HAP-1 (cell line): ENCODE results near the gene ABCA4.

Experiments
- DNase-seq, 2 experiments: peaks; one replicate each; pipeline ENCODE4 v3.0.0-alpha.2; 2016 to 2020; ENCODE audit warnings: low spot score in 2 of 2
- H3K27me3 ChIP-seq: fragments of 250-450 bp; sonication (Bioruptor Pico); 2 replicates; pipeline ENCODE4 v1.5.1; 2020; ENCODE audit warnings: low read depth, mild to moderate bottlenecking, moderate library complexity
- H3K36me3 ChIP-seq: fragments of 250-450 bp; sonication (Bioruptor Pico); replicated peaks from 2 replicates; pipeline ENCODE4 v1.5.1; 2020; ENCODE audit warnings: mild to moderate bottlenecking
- H3K4me1 ChIP-seq: fragments of 250-450 bp; sonication (Bioruptor Pico); 2 replicates; pipeline ENCODE4 v1.5.1; 2020; ENCODE audit warnings: mild to moderate bottlenecking
- H3K4me3 ChIP-seq: fragments of 250-450 bp; sonication (Bioruptor Pico); 2 replicates; pipeline ENCODE4 v1.5.1; 2020; ENCODE audit warnings: mild to moderate bottlenecking, moderate library complexity
- H3K9me3 ChIP-seq: fragments of 250-450 bp; sonication (Bioruptor Pico); 2 replicates; pipeline ENCODE4 v1.5.1; 2020; ENCODE audit warnings: mild to moderate bottlenecking, moderate library complexity
- in situ Hi-C: fragments of 300-500 bp; cut with MboI; formaldehyde crosslinking; loops from 3 replicates; pipeline ENCODE4 v1.14.3; 2020; ENCODE audit warnings: low sequenced_read_pairs, inconsistent platforms, mixed read lengths

ABCA4 gene

GRCh38 chr1:94142583-94142982 is 21.6 kb upstream of the ABCA4 start:
- H3K4me3 ChIP-seq = no peak overlapping the region
- in situ Hi-C loops = no loop called here
- H3K36me3 ChIP-seq = no peaks in the 10 kb centered on the region
- H3K27me3 ChIP-seq = no peaks in the 10 kb centered on the region; the same call in 1 of the 2 replicates
- no peak for DNase-seq
- no peaks in the 10 kb centered on the region for H3K9me3 ChIP-seq
- no peaks in the 10 kb centered on the region for H3K4me1 ChIP-seq

DNA sequence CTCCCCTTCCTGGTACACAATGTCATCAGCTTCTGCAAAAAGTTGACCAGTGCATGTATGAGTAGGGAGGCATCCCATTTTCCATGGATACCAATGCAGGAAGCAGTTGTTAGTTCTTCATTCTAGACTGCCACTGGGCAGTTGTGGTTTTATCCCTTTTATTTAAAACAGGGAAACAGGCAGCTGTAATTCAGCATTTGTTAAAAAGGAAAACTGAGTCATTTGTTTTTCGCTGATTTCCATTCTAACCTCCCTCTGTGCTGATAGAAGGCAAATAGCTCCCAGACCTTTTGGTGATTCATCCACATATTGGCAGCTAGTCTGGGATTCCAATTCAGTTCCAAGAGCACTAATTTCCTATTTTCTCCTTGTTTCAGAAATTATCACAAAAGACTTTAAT is 21.1 kb upstream of the ABCA4 start:
- no peak for DNase-seq
- no peaks in the 10 kb centered on the region; the same call in 1 of the 2 replicates for H3K27me3 ChIP-seq
- no peaks in the 10 kb centered on the region for H3K9me3 ChIP-seq
- H3K4me1 ChIP-seq = no peaks in the 10 kb centered on the region
- in situ Hi-C loops = no loop called here
- no peak overlapping the region for H3K4me3 ChIP-seq
- H3K36me3 ChIP-seq = no peaks in the 10 kb centered on the region

- DNase-seq = no peak
- no peaks in the 10 kb centered on the region for H3K4me1 ChIP-seq
- H3K4me3 ChIP-seq = no peak overlapping the region
- H3K9me3 ChIP-seq = no peaks in the 10 kb centered on the region
- in situ Hi-C loops = no loop called here
- no peaks in the 10 kb centered on the region for H3K27me3 ChIP-seq
- H3K36me3 ChIP-seq = no peaks in the 10 kb centered on the region
These were observed 11.2 kb upstream of the ABCA4 start for GRCh38 chr1:94132111-94132510.

DNA sequence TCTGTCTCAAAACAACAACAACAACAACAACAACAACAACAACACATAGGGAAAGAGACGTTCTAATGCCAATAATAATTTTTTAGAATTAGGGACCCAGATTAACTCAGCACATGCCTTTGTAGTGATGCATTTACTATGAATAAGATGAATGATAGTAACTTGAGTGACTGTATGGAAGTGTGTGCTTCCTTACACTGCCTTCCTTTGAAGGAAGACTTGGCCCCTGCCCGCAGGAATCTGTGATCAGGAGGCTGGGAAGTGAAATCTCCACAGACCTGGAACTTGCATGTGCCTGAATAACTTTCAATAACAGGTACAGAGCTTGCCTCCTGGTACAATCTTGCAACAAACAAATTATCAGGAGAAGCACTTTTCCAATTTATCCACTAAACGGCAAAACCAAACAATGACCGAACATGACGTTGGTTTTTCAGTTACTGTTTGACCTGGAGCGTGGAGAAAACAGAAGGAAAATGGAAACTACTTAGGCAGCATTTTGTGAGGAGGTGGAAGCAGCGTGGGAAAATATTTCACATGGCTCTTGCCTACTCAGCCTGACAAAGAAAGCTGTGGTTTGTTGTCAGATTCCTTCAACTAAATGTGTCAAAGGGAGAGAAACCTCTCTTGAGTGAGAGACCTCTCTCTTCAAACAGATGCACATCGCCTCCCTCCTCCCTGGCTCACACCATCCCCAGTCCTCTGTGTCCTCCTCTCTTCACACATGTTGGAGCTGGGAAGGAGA is 10.1 kb upstream of the ABCA4 start:
- no peak for DNase-seq
- no peak overlapping the region for H3K4me3 ChIP-seq
- H3K4me1 ChIP-seq = no peaks in the 10 kb centered on the region
- no peaks in the 10 kb centered on the region for H3K27me3 ChIP-seq
- H3K36me3 ChIP-seq = no peaks in the 10 kb centered on the region
- in situ Hi-C loops = no loop called here
- H3K9me3 ChIP-seq = no peaks in the 10 kb centered on the region

GRCh38 chr1:94126651-94127050 is 5.7 kb upstream of the ABCA4 start:
- H3K4me3 ChIP-seq = no peak overlapping the region
- H3K4me1 ChIP-seq = no peaks in the 10 kb centered on the region
- no peaks in the 10 kb centered on the region for H3K9me3 ChIP-seq
- no peaks in the 10 kb centered on the region for H3K27me3 ChIP-seq
- H3K36me3 ChIP-seq = no peaks in the 10 kb centered on the region
- no peak for DNase-seq
- in situ Hi-C loops = no loop called here

DNA sequence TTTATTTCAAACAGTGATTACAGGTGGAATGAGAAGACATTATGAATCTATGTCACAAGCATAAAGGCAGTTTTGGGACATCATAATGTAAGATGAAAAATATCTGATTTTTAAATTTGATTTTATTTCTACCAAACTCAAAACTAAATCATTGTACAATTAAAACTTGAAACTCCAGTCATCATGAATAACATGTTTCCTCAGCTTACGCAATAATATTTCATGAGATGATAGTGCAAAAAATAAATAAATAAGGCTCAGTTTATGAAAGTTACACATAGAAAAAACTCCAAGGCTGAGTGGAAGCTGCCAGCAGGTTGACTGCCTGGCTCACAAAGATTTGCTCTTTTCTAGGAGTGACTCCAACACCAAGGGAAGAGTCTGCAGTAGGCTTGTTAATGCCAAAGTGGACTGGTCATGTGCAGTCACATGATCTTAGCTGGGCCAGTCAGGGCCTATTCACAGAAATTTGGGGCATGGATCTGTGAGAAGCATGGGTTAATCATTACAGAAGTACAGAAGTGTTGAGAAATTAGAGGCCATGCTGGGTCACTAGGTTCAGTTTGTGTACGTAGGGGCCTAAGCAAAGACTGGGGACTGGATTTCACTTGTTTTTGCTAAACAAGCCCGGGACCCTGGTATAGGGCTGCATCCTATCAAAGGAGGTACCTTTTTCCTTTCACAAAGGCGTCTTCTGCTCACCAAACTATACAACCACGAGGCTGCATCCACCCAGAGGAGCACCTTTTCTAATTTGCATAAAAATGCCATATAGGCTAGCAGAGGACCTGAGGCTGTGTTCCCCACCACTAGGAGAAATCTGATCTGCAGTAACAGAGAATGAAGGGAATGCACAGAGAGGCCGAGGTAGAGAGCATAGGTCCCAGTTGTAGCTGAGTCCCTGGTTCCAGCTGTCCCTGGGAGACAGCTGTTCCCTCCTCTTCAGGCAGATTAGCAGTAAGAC is 4.9 kb upstream of the ABCA4 start:
- no peak for DNase-seq
- Histone ChIP-seq H3K4me1 (peaks cover 4% of the 10 kb centered on the region), H3K4me3 (no peak overlapping the region), H3K36me3 (no peaks in the 10 kb centered on the region), H3K27me3 (no peaks in the 10 kb centered on the region), H3K9me3 (no peaks in the 10 kb centered on the region)
- in situ Hi-C loops = no loop called here

DNA sequence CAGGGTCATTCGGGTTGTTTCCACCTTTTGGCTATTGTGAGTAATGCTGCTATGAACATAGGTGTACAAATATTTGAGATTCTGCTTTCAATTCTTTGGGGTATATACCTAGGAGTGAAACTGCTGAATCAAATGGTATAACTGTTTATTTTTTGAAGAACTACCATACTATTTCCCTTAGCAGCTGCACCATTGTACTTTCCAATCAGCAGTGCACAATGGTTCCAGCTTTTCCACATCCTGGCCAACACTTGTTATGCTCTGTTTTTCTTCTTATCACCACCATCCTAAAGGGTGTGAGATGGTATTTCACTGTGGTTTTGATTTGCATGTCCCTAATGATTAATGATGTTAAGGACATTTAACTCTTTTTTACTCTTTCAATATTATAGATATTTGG is 3.6 kb upstream of the ABCA4 start:
- in situ Hi-C loops = no loop called here
- no peak for DNase-seq

GRCh38 chr1:94122201-94122970 is 1.4 kb upstream of the ABCA4 start:
- H3K27me3 ChIP-seq = no peaks in the 10 kb centered on the region
- no peak overlapping the region for H3K4me3 ChIP-seq
- in situ Hi-C loops = no loop called here
- no peaks in the 10 kb centered on the region for H3K9me3 ChIP-seq
- no peaks in the 10 kb centered on the region for H3K36me3 ChIP-seq
- H3K4me1 ChIP-seq = peaks cover 4% of the 10 kb centered on the region
- no peak for DNase-seq

More for the DNA sequence above, 3.6 kb upstream of the ABCA4 start:
- Histone ChIP-seq H3K4me1 (peaks cover 4% of the 10 kb centered on the region), H3K36me3 (no peaks in the 10 kb centered on the region), H3K4me3 (no peak overlapping the region), H3K27me3 (no peaks in the 10 kb centered on the region), H3K9me3 (no peaks in the 10 kb centered on the region)

- peaks cover 11% of the 10 kb centered on the region for H3K4me1 ChIP-seq
- in situ Hi-C loops = no loop called here
- no peak for DNase-seq
- no peak overlapping the region for H3K4me3 ChIP-seq
- H3K27me3 ChIP-seq = no peaks in the 10 kb centered on the region
- H3K36me3 ChIP-seq = no peaks in the 10 kb centered on the region
- H3K9me3 ChIP-seq = no peaks in the 10 kb centered on the region
These were observed 468 bp upstream of the ABCA4 start for GRCh38 chr1:94121411-94121821.

DNA sequence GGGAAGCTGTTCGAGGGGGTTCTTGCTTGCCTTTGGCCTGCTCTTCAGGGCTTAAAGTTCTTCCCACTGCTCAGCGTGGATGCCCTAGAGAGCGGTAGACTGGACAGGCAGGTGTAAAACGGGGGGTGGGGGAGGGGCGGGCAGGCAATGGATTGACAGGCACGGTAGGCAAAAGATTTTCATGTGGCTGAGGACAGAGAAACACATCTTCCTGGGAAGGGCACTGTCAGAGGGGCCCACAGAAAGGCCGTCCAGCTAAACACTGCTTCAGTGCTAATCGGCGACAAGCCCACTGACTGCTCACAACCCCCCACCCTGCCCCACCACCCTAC is 412 bp downstream of the ABCA4 start:
- no peak for DNase-seq
- Histone ChIP-seq H3K4me3 (no peak overlapping the region), H3K27me3 (no peaks in the 10 kb centered on the region), H3K4me1 (peaks cover 11% of the 10 kb centered on the region), H3K36me3 (no peaks in the 10 kb centered on the region), H3K9me3 (no peaks in the 10 kb centered on the region)
- in situ Hi-C loops = no loop called here

- Histone ChIP-seq H3K4me3 (no peak overlapping the region), H3K27me3 (no peaks in the 10 kb centered on the region), H3K4me1 (peaks cover 11% of the 10 kb centered on the region), H3K36me3 (no peaks in the 10 kb centered on the region), H3K9me3 (no peaks in the 10 kb centered on the region)
- no peak for DNase-seq
- in situ Hi-C loops = no loop called here
These were observed 965 bp downstream of the ABCA4 start for GRCh38 chr1:94119796-94120569.

DNA sequence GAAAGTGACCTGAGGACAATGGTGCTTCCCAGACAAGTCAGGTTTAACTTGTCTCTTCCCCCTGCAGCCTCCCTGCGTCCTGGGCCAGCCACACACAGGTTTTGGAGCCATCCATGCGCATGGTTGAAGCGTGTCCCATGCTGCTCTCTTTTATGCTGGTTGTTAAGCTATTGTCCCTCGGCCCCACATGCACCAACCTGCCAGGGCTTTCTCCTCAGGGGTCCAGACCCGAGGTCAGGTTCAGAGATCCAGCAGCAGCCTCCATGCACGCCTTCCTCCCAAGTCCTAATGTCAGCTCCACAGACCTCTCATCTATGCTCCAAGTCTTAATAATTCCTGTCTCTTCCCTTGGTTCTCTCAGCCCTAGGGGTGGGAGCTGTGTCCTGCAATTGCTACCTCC is 1.6 kb downstream of the ABCA4 start:
- Histone ChIP-seq H3K9me3 (no peaks in the 10 kb centered on the region), H3K36me3 (no peaks in the 10 kb centered on the region), H3K27me3 (no peaks in the 10 kb centered on the region), H3K4me1 (peaks cover 11% of the 10 kb centered on the region), H3K4me3 (no peak overlapping the region)
- no peak for DNase-seq
- in situ Hi-C loops = no loop called here

GRCh38 chr1:94118471-94118870 is 2.5 kb downstream of the ABCA4 start:
- in situ Hi-C loops = no loop called here
- Histone ChIP-seq H3K9me3 (no peaks in the 10 kb centered on the region), H3K27me3 (no peaks in the 10 kb centered on the region), H3K4me1 (peaks cover 19% of the 10 kb centered on the region), H3K36me3 (no peaks in the 10 kb centered on the region), H3K4me3 (no peak overlapping the region)
- no peak for DNase-seq
